HG02588 (cell line): ENCODE data around the gene PRDM15.

Experiments
- ATAC-seq: cut with Tn5 transposase; IDR thresholded peaks from one replicate; pipeline ENCODE4 v1.9.1; 2021; ENCODE audit warnings: mild to moderate bottlenecking, moderate library complexity; ENCODE audit not compliant: unreplicated experiment

The PRDM15 gene

DNA sequence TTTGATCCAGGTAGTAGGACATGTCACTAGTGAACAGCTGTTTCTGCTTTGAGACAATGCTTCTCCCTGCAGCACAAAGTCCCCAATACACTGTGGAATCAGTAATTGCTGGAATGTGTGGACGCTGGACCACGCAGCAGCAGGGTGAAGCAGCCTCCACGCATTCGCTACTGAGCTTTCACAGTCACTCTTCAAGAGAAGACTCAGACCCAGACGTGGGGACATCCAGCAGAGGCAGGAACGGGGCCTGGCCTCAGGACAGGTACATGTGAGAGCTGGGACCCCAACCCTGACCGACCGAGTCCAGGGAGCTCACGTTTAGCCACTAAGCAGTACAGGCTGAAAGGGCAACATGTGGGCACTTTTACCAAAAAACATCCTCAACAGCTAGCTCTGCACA, 34.1 kb upstream of the PRDM15 start:
- no peak for ATAC-seq

DNA sequence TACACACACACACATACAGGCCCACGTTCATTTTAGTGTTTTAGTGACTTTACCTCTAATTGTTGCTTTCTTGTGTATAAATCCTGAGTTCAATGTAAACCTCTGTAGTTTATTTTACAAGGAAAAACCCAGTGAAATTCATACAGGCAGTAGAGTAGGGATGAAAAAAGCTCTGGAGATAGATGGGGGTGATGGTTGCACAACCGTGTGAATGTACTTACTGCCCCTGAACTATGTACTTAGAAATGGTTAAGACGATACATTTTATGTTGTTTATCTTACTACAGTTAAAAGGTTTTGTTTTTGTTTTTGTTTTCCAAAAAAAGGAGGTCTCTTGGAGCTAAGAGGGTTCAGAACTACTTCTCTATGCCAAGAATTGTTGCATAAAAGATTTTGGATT, 29.7 kb upstream of the PRDM15 start:
- ATAC-seq = no peak

DNA sequence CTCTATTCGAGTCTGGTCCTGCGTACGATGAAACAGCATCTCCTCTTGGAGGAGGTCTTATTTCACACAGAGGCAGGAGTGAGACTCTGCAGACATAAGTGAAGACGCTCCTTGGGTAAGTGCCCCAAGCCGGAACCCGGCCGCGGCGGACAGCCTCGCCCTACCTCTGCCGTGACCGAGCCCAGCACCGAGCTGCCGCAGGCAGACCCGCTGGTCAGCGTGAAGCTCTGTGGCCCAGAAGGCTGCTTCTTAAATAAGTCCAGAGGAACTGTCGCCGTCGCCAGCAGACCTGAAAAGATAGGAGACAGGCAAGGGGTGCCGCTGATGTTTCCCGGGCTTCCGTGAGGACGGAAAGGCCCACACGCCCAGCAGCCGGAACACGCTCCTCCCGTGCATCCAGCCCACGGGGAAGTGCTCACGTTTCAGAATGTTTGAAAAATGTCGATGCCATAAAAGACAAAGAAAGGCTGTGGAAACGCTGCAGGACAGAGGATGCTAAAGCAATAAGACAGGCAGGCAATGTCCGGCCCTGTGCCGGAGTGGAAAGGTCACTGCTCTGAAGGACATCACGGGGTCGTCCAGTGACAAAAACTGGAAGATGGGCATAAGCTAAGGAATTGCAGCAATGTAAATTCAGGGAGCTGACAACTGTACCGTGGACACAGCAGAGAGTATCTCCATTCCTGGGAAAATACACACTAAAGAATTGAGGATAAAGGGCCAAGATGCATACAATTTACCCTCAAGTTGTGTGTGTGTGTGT, 28.5 kb upstream of the PRDM15 start:
- no peak for ATAC-seq

DNA sequence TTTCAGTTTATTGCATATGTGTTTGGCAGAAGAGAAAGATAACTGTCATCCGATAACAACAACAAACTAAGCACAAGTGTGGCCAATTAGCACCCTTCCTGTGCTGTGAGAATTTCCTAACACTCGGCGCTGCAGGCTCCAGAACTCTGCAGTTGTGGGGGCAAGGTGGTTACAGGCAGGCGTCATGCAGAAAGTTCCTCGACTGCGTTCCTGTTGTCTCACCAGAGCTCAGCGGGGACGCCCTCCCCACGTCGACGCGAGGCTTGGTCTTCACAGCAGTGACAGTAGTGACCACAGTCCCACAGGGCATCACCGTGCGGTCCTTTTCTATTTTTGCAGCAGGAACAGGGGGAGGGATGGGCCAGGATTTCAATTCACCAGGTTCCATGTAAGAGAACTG, 27.6 kb upstream of the PRDM15 start:
- ATAC-seq = no peak

DNA sequence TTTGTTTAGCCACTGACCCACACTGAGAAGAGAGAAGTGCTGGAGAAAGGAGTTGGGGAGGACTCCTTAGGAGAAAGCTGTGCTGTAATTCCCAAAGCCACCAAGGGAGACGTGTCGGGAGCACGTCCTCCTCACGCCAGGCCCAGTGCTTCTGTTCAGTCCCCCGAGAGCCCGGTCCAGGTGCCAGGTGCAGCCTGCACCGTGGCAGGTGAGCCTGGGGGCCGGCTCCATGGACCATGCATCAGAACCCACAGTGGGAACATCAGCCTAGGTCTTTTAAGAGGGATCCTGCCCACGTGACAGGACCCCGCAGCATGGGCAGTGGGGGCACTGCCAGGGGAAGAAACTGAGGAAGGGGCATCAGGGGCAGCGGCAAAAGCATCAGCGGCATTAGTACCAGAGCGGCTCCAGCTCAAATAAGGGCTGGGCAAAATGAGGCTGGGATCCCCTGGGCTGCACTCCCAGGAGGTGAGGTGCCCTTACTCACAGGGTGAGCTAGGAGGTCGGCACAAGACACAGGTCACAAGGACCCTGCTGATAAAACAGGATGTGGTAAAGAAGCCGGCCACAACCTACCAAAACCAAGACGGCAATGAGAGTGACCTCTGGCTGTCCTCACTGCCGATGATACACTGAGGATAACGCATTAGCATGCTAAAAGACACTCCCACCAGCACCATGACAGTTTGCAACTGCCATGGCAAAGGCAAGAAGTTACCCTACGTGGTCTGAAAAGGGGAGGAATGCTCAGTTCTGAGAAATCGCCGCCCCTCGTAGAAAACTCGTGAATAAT, 24.6 kb upstream of the PRDM15 start:
- ATAC-seq = no peak

DNA sequence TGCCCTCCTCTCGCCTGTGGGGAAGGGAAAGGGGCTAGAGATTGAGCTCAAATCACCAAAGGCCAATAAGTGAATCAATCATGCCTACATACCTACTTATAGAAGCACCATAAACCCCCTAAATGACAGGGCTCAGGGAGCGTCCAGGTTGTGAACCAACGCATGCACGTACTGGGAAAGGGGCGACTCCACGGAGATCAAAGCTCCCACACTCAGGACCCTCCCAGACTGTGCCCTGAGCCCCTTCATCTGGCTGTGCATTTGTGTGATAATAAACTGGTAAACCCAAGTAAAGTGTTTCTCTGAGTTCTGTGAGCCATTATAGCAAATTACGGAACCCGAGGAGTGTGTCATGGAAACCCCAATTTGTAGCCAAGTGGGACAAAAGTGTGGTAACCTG, 23.8 kb upstream of the PRDM15 start:
- ATAC-seq = no peak

DNA sequence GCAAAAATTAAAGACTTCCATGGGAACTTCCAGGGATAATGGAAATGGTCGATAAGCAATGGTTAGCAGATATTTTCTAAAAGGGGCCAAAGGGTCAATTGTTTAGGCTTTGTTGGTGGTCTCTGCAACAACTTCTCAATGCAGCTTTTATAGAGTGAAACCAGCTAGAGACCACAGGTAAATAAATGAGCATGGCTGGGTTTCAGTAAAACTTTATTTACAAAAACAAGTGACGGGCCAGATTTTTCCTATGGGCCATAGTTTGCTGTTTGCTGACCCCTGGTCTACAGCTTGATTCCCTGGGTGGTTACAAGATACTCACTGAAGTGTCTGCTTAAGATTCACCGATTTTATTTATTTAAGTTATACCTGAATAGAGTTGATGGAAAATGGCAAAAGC, 22.6 kb upstream of the PRDM15 start:
- ATAC-seq = no peak

DNA sequence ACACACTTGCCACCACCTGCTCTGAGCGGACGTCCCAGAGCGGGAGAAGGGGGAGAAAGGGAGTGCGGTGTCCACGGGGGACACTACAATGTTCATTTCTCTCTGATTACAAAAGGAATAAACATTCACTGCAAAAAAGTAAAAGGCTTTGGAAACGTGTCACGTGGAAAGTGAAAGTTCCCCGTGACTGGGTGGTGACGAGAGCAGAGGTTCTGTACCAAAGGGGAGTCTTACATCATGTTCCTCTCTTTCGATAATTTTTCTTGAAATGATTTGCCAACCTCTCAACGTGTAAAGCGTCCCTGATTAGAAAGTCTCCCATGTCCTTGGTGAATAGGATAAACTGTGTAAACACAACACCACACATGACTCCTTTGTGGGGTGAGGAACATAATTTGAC, 22.0 kb upstream of the PRDM15 start:
- ATAC-seq = no peak

DNA sequence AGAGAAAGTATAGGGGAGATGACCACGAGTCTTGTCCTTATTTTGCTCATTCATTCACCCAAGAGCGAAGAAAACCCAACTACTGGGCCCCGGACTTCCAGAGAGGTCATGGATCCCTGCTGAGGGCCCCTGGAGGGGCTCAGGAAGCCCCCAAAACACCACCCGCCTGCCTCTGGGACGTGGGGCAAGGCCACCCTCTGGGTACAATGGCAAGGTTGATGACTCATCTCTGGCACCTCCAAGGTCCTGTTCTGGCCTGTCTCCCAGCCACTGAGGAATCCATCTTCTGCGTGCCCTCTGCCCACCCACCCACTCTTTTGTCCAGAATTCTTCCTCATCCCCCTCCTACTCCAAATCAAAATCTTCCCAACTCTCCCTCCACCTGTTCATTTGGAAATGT, 21.3 kb upstream of the PRDM15 start:
- ATAC-seq = no peak

DNA sequence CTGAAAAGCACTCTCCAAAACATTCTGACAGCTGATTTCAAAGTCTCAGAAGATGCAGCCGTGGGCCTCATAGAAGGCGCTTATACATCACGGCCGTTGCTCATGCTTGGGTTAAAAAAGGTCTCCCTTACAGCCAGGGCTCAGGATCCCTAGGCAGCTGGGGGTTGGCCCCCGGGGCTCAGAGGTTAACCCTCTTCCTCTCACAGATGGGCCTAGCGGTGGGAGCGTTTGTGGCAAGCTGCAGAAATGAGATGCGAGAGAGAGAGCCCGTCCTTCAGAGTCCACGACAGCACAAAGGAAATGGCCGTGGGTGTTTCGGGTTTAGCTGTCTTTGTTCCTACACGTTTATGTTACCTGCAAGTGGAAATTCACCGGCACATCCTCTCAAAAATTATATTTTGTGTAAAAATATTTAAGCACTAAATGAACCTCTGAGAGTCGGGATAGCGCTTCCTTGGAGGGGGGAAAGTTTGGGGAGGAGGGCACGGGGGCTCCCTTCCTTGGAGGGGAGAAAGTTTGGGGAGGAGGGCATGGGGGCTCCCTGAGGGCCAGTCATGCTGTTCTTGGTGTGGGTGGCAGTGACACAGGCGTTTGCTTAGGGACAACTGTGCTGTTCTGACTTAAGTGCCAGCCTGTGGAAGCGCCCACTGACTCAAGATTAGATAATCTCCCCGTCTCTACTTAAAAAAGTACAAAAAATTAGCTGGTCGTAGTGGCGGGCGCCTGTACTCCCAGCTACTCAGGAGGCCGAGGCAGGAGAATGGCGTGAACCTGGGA, 20.5 kb upstream of the PRDM15 start:
- ATAC-seq = no peak

DNA sequence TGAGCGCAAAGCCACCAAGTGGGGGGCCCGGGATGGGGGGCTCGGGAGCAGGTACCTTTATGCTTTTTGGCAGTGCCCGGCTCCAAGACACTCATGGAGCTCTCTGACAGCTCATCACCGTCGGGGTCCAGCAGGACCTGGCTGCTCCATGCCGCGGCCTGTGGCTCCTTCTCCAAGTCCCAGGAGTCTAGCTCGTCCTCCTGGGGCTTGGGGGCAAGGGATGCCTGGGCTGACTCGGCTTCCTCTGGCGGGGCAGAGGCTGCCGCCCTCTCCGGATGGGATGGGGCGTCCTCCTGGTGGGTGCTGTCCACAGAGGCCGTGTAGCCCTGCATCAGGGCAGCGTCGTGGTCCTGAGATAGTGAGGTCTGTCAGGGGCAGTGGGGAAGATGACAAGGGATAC, 19.9 kb upstream of the PRDM15 start:
- no peak for ATAC-seq

DNA sequence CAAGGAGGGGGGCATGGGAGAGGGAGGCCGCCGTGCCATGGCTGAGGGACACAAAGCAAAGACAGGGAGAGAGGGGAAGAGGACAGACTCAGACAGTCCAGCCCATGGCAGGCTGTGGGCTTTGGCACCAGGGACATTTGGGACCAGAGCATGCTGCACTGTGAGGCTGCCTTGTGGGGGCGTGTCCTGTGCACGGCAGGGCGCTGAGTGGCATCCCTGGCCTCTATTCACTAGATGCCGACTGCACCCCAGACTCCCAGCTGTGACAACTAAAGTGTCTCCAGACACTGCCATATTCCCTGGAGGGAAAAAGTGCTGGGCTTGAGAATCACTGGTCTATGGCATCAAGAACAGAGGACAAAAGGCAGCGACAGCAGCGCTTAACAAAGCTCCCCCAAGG, 18.6 kb upstream of the PRDM15 start:
- ATAC-seq = no peak

DNA sequence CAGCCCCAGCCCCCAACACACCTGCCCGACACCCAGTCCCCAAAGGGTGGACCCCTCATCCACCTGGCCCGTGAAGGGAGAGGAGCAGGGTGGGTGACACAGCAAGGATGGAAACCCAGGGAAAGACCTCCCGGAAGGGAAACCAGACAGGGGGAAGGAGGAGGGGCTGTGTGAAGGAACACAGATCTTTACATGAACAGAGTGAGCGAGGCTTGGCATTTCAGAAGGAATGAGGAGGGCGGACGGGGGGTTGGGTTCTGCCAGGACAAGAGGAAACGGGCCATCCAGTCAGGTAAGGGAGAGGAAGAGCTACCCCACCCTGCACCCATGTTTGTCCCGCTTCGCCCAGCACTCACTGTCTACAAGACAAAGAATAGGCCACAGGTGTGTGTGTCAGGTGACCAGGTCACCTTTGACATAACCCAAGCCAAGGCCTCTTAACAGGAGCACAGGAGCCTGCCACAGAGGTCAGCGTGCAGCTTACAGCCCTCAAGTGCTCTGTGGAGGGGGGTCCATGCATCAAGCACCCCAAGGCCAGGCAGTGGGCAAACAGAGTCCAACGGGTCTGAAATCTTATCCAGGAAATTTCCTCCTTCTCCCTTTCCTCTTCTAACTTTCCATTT, 18.0 kb upstream of the PRDM15 start:
- ATAC-seq = no peak

DNA sequence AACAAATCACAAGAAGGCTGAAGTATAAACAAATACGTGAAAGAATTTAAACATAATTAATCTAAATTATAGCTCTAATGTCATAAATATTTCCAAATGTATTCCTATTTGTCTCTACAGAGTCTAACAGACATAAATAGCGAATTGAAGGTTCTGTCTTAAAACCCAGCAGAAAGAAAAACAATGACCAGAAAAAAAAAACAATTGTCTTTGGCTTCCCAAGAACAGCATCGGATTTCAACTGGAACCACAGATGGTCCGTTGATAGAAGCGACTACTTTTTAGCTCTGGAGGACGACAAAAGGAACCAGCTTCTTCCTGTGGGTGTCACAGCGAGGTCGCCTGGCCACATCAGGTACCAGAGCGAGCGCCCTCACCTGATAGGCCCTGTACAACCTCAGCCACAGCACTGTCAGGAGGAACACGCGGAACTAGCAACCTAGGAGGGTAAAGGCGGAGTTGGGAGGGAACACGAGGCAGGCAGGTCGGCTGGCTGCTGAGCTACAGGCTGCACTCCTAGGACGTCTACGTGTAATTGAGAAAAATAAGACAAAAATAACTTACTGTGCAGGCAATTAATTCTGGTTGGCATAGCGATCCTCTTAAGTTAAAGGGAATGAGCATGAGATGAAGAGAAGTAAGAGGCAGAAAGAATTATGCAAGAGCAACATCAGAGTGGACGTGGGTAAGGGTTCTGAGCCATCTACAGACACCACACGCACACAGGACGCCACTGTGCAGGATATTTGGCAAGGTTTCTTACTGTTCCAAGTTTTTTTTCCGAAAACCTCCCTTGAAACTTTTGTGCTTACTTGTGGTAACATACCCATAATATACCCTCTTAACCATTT, 16.7 kb upstream of the PRDM15 start:
- no peak for ATAC-seq

DNA sequence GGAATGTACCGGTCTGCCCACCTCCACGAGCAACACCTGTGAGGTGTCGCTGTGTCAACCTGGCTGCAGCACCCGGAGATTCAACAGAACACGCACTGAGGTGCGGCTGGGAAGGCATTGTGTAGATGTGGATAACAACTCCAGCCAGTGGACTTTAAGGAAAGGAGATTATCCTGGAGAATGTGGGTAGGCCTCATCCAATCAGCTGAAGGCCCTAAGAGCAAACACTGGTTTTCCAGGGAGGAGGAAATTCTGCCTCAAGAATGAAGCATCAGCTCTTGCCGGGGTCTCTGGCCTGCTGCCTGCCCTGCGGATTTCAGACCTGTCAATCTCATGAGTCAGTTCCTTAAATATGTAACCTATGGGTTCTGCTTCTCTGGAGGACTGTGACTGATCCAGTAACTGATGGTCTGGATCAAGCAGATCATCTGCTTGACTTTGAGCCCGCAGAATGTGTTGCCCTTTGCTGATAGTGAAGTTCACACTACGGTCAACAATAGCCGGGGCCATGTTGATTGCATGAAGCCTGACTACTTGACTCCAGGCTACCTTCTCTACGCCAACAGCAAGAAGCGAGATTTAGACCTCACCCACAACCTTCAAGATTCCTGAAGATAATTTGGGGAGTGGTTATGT, 15.9 kb upstream of the PRDM15 start:
- no peak for ATAC-seq

DNA sequence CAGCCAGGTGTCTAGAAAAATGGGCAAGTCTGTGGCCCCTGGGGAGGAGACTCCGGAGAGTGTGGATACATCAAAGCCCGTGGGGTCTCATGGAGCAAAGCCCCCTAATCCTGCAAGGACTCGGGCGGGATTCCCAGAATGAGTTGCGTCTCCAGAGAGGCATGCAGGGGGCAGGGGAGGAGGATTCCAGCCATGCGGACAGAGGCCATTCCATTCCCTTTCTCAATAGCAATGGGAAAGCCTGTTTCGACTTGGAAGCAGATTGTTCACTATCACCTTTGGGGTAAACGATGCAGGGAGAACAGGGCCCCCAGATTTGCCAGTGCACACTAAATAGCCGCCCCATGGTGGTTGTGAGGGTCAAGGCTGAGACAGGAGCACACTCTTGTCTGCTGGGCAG, 15.4 kb upstream of the PRDM15 start:
- no peak for ATAC-seq

DNA sequence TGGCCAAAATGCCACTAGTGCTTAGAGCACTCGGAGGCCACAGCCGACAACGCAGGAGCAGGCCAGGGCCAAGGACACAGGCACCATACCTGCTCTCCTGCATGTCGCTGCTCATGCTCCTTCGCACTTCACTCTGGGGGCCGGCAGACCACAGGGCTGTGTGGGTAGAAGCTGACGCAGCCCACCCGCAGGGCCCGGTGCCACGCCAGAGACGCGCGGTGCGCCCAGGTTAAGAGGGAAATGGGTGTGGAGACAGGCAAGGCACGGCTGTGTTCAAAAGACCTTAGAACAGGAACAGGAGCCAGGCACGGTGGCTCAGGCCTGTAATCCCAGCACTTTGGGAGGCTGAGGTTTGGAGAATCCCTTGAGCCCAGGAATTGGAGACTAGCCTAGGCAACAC, 13.6 kb upstream of the PRDM15 start:
- no peak for ATAC-seq

DNA sequence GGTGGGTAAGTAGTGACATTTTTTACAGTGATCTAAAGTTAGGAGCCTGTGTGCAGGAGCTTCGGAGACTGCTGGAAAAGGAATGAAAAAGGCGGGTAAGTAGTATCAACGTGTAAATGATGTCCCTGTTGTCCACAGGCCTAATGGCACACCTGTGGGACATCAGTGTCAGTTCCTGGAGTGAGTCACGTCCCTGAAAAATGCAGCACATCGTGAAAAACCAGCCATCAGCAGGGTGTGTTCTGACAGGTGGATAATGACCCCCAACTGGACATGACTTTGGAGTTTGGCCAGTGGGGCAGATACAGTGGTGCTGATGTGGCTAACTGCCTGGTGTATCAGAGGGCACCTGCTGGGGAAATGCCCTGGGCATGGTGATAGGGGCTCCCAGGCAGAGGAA, 12.0 kb upstream of the PRDM15 start:
- no peak for ATAC-seq

DNA sequence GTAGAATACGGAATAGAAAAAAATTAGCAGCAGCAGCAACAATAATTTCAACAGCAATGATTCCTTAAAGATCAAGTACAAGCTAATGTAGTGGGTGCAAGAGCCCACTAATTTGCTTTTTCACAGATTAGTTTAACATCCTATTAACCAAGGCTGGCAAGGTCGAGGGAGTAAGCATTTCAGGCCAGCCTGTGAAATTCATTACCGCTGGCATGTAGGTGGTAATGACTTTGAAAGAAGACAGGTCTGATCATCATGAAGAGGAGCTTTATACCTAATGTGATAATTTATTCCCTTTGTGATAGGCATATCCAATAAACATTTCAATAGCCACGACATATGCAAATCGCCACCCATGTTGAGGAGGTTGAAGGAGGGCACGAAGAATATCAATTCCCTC, 11.2 kb upstream of the PRDM15 start:
- no peak for ATAC-seq
